WI38 (cell line): Measurements from ENCODE around the gene ARG2.

Experiments
- H3K4me3 ChIP-seq: 2 replicates; pipeline ENCODE4 v1.5.1; 2011; ENCODE audit warnings: low read depth, mild to moderate bottlenecking, control low read depth, low read length
- CTCF ChIP-seq: IDR thresholded peaks from 2 replicates; pipeline ENCODE4 v1.5.1; 2012; ENCODE audit warnings: low read depth, mild to moderate bottlenecking, control low read depth, low read length

ARG2 gene

GRCh38 chr14:67641480-67641879 lies 21.8 kb downstream of the ARG2 start:
- no peak overlapping the region for H3K4me3 ChIP-seq
- TF ChIP-seq CTCF = no peak

GRCh38 chr14:67641902-67642749 lies 22.4 kb downstream of the ARG2 start:
- no peak overlapping the region for H3K4me3 ChIP-seq
- TF ChIP-seq CTCF = no peak

- no peak overlapping the region for H3K4me3 ChIP-seq
- TF ChIP-seq CTCF = no peak
Observed at GRCh38 chr14:67643713-67644112, 24.0 kb downstream of the ARG2 start.

DNA sequence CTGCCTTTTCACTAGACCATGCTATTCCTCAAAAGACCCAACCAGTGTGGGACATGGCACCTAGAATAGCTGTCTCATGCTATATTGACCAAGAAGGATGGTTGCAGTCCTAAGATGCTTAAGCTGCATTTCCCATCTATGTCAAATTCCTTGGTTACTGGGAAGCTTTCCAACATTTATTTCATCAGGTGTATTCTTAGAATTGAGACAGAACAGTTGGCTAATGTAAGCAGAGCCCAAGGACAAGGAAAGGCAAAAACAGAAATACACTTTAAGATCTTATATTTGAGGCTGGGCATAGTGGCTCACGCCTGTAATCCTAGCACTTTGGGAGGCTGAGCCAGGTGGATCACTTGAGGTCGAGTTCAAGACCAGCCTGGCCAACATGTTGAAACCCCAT lies 24.7 kb downstream of the ARG2 start:
- no peak overlapping the region for H3K4me3 ChIP-seq
- no peak for TF ChIP-seq CTCF

DNA sequence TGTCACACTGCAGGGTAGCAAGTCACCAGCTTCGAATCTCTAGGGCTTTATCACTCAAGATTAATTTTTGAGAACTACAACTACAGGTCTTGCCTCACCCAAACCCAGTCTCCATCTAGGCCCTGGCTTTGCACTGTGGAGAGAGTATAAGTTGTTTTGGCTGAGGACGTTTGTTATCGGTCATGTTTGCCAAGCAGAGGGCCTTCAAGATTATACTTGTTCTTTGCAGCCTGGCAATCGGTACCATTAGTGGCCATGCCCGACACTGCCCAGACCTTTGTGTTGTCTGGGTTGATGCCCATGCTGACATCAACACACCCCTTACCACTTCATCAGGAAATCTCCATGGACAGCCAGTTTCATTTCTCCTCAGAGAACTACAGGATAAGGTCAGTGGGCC lies 25.7 kb downstream of the ARG2 start:
- no peak for TF ChIP-seq CTCF
- no peak overlapping the region for H3K4me3 ChIP-seq

- no peak for TF ChIP-seq CTCF
Observed at GRCh38 chr14:67646131-67646530, 26.4 kb downstream of the ARG2 start.

GRCh38 chr14:67650151-67650550 lies 30.4 kb downstream of the ARG2 start:
- H3K4me3 ChIP-seq = no peak overlapping the region
- TF ChIP-seq CTCF = no peak

More at GRCh38 chr14:67646131-67646530, 26.4 kb downstream of the ARG2 start:
- no peak overlapping the region for H3K4me3 ChIP-seq
